Activated CD4-positive, alpha-beta memory T cell treated with anti-CD3 and anti-CD28 coated beads for 36 hours (primary cell): Measurements from ENCODE around the gene STAP2. TPM values are rescaled to one million over a fixed set of nuclear protein-coding genes. Genes with fewer than 3 reads are reported as not detected.
A peak's percentile ranks its signal among the peaks of the same experiment; 100 is the strongest.

Source experiments
- CTCF ChIA-PET: fragments of 350-600 bp; sonication (Branson Sonifier 250); formaldehyde crosslinking; loops from one replicate; lab custom pipeline; 2021; ENCODE audit warnings: antibody characterized with exemption, inconsistent platforms; lab: Charles Lee
- POLR2A ChIA-PET: fragments of 350-600 bp; sonication (Branson Sonifier 250); formaldehyde crosslinking; loops from one replicate; lab custom pipeline; 2021; ENCODE audit warnings: antibody characterized with exemption; lab: Charles Lee
- DNase-seq: peaks from one replicate; pipeline ENCODE4 v3.0.0-alpha.2; 2020
- H3K27ac Mint-ChIP-seq: one replicate; pipeline ENCODE4 v1.8.0; 2021; ENCODE audit warnings: mixed read lengths
- H3K27me3 Mint-ChIP-seq: one replicate; pipeline ENCODE4 v1.8.0; 2021; ENCODE audit warnings: mixed read lengths
- H3K36me3 Mint-ChIP-seq: one replicate; pipeline ENCODE4 v1.8.0; 2021; ENCODE audit warnings: mixed read lengths
- H3K4me1 Mint-ChIP-seq: one replicate; pipeline ENCODE4 v1.8.0; 2021; ENCODE audit warnings: low read depth, mixed read lengths
- H3K4me3 Mint-ChIP-seq: one replicate; pipeline ENCODE4 v1.8.0; 2021; ENCODE audit warnings: mild to moderate bottlenecking, mixed read lengths
- H3K9me3 Mint-ChIP-seq: one replicate; pipeline ENCODE4 v1.8.0; 2021; ENCODE audit warnings: mixed read lengths
- intact Hi-C: fragments of 100-400 bp; cut with micrococcal nuclease; formaldehyde crosslinking; loops from one replicate; pipeline ENCODE4 v1.15.1; 2023
- total RNA-seq, 2 experiments: library from RNA; stranded (reverse); gene quantifications; one replicate each; pipeline ENCODE4 v1.2.3, GENCODE V29; 2021

Gene STAP2
- total RNA-seq, 2 experiments from 2014 or later, result 9.1 to 9.4 TPM

DNA sequence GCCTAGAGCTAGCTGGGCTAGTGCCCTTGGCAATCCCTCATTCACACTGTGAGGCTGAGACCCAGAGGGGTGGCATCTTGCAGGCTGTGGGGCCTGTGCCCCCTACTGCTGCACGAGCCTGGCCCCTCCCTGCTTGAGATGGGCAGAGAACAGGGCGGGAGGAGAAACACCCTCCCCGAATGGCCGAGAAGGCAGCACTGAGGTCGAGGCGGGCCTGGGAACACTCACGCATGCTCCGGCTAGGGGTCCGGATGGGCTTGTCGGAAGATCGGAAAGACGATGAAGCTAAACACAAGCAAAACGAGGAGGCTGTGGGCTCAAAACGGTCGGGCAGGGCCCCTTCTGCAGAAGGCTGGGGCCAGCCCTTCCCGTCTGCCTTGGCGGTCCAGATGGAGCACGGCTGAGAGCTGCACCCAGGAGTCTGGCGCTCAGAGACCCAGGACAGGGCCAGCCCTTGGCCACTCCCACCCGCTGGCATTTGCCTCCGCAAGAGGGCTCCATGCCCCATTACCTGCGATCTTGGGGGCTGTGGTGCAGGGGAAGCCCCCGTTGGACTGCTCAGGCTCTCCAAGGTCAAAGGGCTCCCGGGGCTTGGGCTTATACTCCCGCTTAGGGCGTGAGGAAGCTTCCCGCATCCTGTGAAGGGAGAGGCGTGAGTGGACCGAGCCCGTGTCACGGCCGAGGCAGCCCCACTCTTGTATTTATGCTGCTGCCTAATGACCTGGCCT is 23.6 kb upstream of the STAP2 start:
- POLR2A ChIA-PET, result interaction anchor here (0.9 to 1.2 kb wide), 2 partner anchors 18 to 98 kb away, joined by 3 read pairs; no protein-coding TSS in a partner anchor

DNA sequence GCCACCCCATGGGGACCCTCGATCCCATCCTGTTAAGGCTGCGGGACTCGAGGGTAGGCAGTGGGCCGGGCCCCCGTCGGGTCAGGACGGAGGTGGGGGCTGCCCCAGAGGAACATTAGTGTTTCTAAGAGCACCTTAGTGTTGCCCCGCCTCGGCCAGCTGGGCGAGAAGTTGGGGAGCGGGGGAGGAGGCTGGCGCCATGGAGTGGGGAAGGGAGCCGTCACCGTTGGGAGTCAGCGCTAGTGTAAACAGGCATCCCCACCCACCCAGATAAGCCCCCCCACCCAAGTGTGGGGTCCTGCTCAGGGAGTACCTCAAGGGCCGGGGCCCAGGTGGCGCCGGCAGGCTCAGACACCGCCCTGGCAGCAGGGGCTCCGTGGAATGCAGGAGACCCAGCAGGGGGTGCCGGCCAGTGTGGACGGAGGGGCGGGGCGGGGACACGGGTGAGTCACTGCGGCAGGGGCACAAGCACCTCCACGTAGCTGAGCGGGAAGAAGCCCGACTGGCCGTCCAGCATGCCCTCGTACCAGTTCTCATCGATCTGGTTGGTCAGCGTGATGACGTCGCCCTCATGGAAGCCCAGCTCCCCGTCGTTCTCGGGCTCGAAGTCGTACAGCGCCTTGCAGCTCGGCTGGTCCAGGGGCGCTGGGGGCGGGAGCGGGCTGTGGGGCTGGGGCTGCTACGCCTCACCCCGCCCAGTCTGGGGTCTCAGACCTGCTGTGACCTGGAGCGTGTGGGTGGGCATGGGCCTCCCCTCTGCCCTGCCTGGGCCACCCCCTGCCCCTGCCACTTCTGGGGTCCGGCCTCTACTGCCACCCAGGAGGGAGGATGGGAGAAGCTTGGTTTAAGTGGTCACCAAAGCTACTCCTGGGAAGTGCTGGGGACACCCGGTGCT is 22.8 kb upstream of the STAP2 start:
- no peaks in the 10 kb centered on the region for H3K27me3 Mint-ChIP-seq
- no peaks in the 10 kb centered on the region for H3K9me3 Mint-ChIP-seq
- H3K4me3 Mint-ChIP-seq, result no peak overlapping the region
- DNase-seq, result no peak
- no peaks in the 10 kb centered on the region for H3K4me1 Mint-ChIP-seq
- H3K27ac Mint-ChIP-seq, result no peak overlapping the region
- ChIA-PET CTCF (interaction anchor here (1.1 to 2.3 kb wide), 3 partner anchors 9 to 95 kb away, joined by 3 to 10 read pairs (median 4); no protein-coding TSS in a partner anchor), POLR2A (interaction anchor here (0.9 to 1.2 kb wide), 2 partner anchors 17 to 97 kb away, joined by 3 read pairs; no protein-coding TSS in a partner anchor)
- peaks cover 9% of the 10 kb centered on the region for H3K36me3 Mint-ChIP-seq
- intact Hi-C loops, result no loop called here

More for the DNA sequence above, 23.6 kb upstream of the STAP2 start:
- intact Hi-C loops, result no loop called here
- Mint-ChIP-seq H3K27me3 (no peaks in the 10 kb centered on the region), H3K4me1 (no peaks in the 10 kb centered on the region), H3K4me3 (no peak overlapping the region), H3K27ac (no peak overlapping the region), H3K36me3 (peaks cover 11% of the 10 kb centered on the region), H3K9me3 (no peaks in the 10 kb centered on the region)
- CTCF ChIA-PET, result interaction anchor here (0.6 to 2.3 kb wide), 4 partner anchors 10 to 95 kb away, joined by 3 to 10 read pairs (median 6); partner anchors contain the start of gene SH3GL1
- no peak for DNase-seq

DNA sequence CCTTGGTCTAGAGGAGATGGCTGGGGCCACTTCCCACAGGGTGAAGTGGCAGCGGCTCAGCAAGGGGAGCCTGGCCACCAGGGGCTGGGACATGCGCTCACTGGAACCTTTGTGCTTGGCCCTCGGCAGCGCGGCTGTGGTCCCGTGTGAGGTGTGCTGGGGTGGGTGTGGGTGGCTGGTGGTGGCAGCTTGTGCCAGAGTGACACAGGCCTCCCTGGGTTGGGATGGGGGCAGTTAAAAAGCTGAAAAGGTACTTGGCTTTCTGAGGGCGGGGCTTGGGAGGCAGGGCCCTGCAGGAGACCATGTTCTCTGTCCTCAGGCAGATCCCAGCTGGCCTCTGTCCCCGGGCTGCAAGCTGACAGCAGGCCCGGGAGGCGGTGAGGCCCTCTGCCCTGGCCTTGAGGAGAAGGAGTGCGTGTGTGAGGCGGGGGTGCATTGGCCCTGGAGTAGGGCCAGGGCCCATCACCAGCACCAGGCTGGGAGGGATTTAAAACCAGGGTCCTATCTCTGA is 22.1 kb upstream of the STAP2 start:
- Mint-ChIP-seq H3K36me3 (peaks cover 9% of the 10 kb centered on the region), H3K27me3 (no peaks in the 10 kb centered on the region), H3K9me3 (no peaks in the 10 kb centered on the region), H3K27ac (peak overlapping the region; percentile 8), H3K4me1 (no peaks in the 10 kb centered on the region), H3K4me3 (no peak overlapping the region)
- DNase-seq, result no peak
- POLR2A ChIA-PET, result no interaction called here
- CTCF ChIA-PET, result interaction anchor here (1.1 kb wide), 1 partner anchor 8 kb away, joined by 3 read pairs; no protein-coding TSS in a partner anchor
- intact Hi-C loops, result no loop called here

DNA sequence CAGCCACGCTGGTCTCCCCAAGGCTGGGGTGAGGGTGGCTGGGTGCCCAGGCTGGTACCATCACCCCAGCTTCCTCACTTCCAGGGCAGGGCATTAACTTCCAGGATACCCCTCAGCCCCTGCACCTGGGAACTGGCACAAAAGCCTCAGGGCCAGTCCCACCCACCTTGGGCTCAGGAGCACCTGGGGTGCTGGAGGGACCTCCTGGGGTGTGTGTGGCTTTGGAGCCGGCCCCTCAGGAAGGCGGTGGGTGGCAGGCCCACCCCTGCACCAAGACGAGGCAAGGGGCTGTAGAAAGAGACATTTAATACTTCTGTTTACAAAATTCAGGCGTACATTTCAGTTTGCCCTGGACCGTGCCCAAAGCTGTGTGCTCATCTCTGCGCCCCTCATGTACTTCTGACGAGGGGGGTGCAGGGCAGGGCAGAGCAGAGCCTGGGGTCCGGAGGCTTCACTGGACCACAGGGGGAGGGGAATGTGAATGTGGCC is 21.5 kb upstream of the STAP2 start:
- Mint-ChIP-seq H3K27ac (peak overlapping the region; percentile 3), H3K4me1 (no peaks in the 10 kb centered on the region), H3K27me3 (no peaks in the 10 kb centered on the region), H3K36me3 (peaks cover 9% of the 10 kb centered on the region), H3K4me3 (no peak overlapping the region), H3K9me3 (no peaks in the 10 kb centered on the region)
- POLR2A ChIA-PET, result no interaction called here
- intact Hi-C loops, result no loop called here
- CTCF ChIA-PET, result interaction anchor here (1.1 kb wide), 1 partner anchor 8 kb away, joined by 3 read pairs; no protein-coding TSS in a partner anchor
- DNase-seq, result no peak

DNA sequence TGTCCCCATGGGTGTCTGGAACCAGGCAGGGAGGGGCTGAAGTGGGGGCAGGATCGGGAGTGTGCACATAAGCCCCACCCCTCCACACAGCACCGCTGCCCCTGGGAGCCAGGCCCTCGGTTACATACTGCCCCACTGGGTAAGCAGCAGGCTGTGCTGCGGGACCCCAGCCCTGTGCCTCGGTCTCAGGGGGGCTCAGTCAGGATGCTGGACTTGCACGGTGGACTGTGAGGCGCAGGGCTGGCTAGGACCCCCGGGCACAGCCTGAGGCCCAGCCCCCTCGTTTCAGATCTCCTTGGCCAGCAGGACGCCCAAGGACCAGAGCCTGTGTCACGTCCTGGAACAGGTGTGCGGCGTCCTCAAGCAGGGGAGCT is 21.0 kb upstream of the STAP2 start:
- Mint-ChIP-seq H3K27ac (no peak overlapping the region), H3K4me3 (no peak overlapping the region), H3K4me1 (no peaks in the 10 kb centered on the region), H3K9me3 (no peaks in the 10 kb centered on the region), H3K36me3 (peaks cover 9% of the 10 kb centered on the region), H3K27me3 (no peaks in the 10 kb centered on the region)
- ChIA-PET POLR2A (no interaction called here), CTCF (interaction anchor here (1.2 kb wide), 1 partner anchor 41 kb away, joined by 3 read pairs; the partner anchor contains the start of gene SH3GL1)
- DNase-seq, result no peak
- intact Hi-C loops, result no loop called here

DNA sequence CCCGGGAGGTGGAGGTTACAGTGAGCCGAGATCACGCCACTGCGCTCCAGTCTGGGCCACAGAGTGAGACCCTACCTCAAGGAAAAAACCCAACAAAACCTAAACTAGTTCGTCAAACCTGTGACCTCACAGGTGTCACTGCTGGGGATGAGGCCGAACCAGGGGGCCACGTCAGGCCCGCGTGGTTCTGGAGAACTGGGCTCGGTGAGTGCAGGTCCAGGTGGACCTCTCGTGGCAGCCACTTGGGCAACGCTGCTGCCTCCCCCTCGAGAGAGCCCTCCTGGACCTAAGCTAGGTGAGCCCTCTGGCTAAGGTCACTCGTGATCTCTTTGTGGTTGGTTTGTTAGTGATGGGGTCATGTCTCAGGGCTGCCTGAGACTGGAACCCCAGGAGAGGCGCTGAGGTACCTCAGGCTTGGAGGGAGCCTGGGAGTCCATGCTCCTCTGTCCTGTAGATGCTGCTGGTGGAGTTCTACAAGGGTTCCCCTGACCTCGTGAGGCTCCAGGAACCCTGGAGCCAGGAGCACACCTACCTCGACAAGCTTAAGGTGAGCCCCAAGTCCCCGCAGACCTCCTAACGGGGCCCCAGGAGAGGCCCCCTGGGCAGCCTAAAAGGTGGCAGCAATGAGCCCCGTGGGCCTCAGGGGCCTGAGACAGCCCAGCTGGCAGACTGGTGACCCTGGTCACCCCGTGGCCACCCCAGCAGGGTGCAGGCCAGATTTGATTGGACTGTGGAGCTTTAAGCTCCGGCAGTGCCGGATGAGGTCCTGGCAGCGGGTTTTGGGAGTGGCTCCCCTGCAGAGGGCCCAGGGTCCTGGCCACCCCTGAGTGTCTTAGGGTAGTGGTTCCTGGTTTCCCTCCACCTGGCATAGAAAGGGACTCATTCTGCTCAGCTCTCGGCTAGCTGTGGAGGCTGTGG is 20.3 kb upstream of the STAP2 start:
- H3K27ac Mint-ChIP-seq, result no peak overlapping the region
- CTCF ChIA-PET, result interaction anchor here (1.2 kb wide), 1 partner anchor 41 kb away, joined by 3 read pairs; the partner anchor contains the start of gene SH3GL1
- no peaks in the 10 kb centered on the region for H3K9me3 Mint-ChIP-seq
- H3K4me1 Mint-ChIP-seq, result no peaks in the 10 kb centered on the region
- no peaks in the 10 kb centered on the region for H3K27me3 Mint-ChIP-seq
- intact Hi-C loops, result no loop called here
- POLR2A ChIA-PET, result no interaction called here
- DNase-seq, result no peak
- H3K4me3 Mint-ChIP-seq, result no peak overlapping the region
- peaks cover 9% of the 10 kb centered on the region for H3K36me3 Mint-ChIP-seq

DNA sequence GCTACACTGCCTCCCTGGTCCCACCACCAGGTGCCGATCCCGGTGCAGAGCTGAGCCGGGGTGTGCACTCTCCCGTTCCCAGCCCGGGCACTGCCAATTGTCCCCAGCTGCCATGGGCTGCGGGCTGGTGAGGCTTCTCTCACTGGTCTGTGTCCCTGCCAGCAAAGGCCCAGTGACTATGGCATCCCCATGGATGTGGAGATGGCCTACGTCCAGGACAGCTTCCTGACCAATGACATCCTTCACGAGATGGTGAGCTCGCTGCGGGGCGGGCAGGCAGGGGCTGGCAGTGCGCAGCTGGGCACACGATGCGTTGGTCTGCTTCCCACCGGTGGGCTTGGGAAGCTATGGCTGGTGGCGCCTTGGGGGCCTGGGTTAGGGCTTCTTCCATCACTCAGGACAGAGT is 19.3 kb upstream of the STAP2 start:
- no peak for DNase-seq
- Mint-ChIP-seq H3K27ac (no peak overlapping the region), H3K27me3 (no peaks in the 10 kb centered on the region), H3K4me3 (no peak overlapping the region), H3K4me1 (no peaks in the 10 kb centered on the region), H3K36me3 (peaks cover 9% of the 10 kb centered on the region), H3K9me3 (no peaks in the 10 kb centered on the region)
- CTCF ChIA-PET, result interaction anchor here (0.6 kb wide), 2 partner anchors 16 to 253 kb away, joined by 3 to 7 read pairs; no protein-coding TSS in a partner anchor
- POLR2A ChIA-PET, result no interaction called here
- intact Hi-C loops, result no loop called here

DNA sequence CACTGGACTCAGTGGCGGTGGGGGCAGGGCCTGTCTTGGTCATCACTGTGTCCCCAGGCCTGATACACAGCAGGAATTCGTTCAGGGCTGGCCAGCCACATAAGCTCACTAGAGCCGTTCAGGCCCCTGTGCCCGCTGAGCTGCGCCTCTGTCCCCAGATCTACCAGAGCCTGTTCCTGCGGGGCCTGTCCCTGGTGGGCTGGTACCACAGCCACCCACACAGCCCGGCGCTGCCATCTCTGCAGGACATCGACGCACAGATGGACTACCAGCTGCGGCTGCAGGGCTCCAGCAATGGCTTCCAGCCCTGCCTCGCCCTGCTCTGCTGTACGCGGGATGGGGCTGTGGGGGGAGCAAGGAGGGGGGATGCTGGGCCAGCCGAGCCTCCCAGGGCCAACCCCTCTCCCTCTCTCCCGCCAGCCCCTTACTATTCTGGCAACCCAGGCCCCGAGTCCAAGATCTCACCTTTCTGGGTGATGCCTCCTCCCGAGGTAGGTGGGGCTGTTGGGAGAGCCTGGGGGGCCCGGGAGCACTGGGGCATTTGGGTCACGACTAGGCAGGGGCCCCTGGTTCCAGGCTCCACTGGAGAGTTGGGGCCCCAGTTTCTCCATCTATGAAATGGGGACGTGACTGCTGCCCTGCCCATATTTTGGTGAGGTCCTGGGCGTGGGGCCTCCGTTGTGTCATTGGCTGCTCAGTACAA is 18.6 kb upstream of the STAP2 start:
- ChIA-PET CTCF (interaction anchor here (0.6 to 1.2 kb wide), 4 partner anchors 12 to 254 kb away, joined by 3 to 7 read pairs (median 4); partner anchors contain the start of gene MPND), POLR2A (interaction anchor here (0.6 kb wide), 1 partner anchor 22 kb away, joined by 5 read pairs; no protein-coding TSS in a partner anchor)
- intact Hi-C loops, result no loop called here
- H3K27me3 Mint-ChIP-seq, result no peaks in the 10 kb centered on the region
- H3K4me3 Mint-ChIP-seq, result no peak overlapping the region
- H3K36me3 Mint-ChIP-seq, result peaks cover 9% of the 10 kb centered on the region
- no peaks in the 10 kb centered on the region for H3K4me1 Mint-ChIP-seq
- H3K27ac Mint-ChIP-seq, result no peak overlapping the region
- H3K9me3 Mint-ChIP-seq, result no peaks in the 10 kb centered on the region
- DNase-seq, result no peak

DNA sequence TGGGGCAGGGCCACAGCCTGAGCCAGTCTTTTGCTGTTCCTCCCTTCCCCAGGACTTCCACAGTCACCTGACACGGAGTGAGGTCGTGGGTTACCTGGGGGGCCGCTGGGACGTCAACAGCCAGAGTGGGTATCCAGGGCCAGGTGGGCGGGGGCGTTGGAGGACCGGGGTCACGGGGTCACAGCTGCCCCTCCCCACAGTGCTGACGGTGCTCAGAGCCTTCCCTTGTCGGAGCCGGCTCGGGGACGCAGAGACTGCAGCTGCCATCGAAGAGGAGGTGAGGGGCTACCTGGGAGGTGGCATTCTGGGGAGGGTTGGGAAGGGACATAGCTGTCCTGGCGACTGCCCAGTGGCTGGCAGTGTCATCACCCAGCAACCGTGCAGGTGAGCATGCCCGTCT is 16.3 kb upstream of the STAP2 start:
- Mint-ChIP-seq H3K27me3 (no peaks in the 10 kb centered on the region), H3K4me1 (no peaks in the 10 kb centered on the region), H3K9me3 (no peaks in the 10 kb centered on the region), H3K36me3 (peaks cover 2% of the 10 kb centered on the region), H3K27ac (no peak overlapping the region), H3K4me3 (no peak overlapping the region)
- DNase-seq, result no peak
- POLR2A ChIA-PET, result interaction anchor here (0.6 to 0.8 kb wide), 2 partner anchors 115 to 186 kb away, joined by 3 to 5 read pairs; no protein-coding TSS in a partner anchor
- CTCF ChIA-PET, result interaction anchor here (0.6 to 4.6 kb wide), 3 partner anchors 14 to 87 kb away, joined by 3 to 93 read pairs (median 3); no protein-coding TSS in a partner anchor
- intact Hi-C loops, result no loop called here

DNA sequence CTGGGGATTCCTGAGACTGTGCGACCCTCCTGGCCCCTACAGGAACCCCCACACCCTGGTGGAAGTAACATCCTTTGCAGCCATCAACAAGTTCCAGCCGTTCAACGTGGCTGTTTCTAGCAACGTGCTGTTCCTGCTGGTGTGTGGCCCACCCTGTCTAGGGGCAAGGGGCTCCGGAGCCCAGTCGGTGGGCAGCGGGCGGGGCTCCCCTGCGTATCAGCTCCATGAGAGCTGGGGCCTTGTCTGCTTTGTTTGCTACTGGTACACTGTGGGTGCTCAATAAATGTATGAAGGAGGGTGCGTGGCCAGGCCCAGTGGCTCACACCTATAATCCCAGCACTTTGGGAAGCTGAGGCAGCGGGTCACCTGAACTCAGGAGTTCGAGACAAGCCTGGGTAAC is 15.7 kb upstream of the STAP2 start:
- no peak for DNase-seq
- H3K4me1 Mint-ChIP-seq, result no peaks in the 10 kb centered on the region
- intact Hi-C loops, result no loop called here
- ChIA-PET POLR2A (interaction anchor here (0.6 kb wide), 1 partner anchor 111 kb away, joined by 3 read pairs; no protein-coding TSS in a partner anchor), CTCF (interaction anchor here (0.6 to 4.6 kb wide), 4 partner anchors 11 to 86 kb away, joined by 3 to 93 read pairs (median 24); partner anchors contain the start of gene MPND)
- no peaks in the 10 kb centered on the region for H3K27me3 Mint-ChIP-seq
- H3K9me3 Mint-ChIP-seq, result no peaks in the 10 kb centered on the region
- H3K4me3 Mint-ChIP-seq, result no peak overlapping the region
- peaks cover 2% of the 10 kb centered on the region for H3K36me3 Mint-ChIP-seq
- H3K27ac Mint-ChIP-seq, result no peak overlapping the region
